ENCODE measurements around the gene MZT1.

The MZT1 gene

GRCh38 chr13:72745260-72745659 is 17.8 kb upstream of the MZT1 start:
- no peak for TF ChIP-seq CTCF (IDR thresholded peaks at IDR 0.05)

GRCh38 chr13:72740015-72740414 is 12.6 kb upstream of the MZT1 start:
- no peak for TF ChIP-seq CTCF (IDR thresholded peaks at IDR 0.05)

GRCh38 chr13:72737033-72737432 is 9.6 kb upstream of the MZT1 start:
- TF ChIP-seq CTCF (IDR thresholded peaks at IDR 0.05) = no peak

GRCh38 chr13:72728290-72728605 is 819 bp upstream of the MZT1 start:
- no peak for TF ChIP-seq CTCF (IDR thresholded peaks at IDR 0.05)

GRCh38 chr13:72726726-72727416 is 558 bp downstream of the MZT1 start:
- TF ChIP-seq CTCF (IDR thresholded peaks at IDR 0.05) = no peak

- TF ChIP-seq CTCF (IDR thresholded peaks at IDR 0.05) = no peak
Observed at GRCh38 chr13:72716776-72717175, 10.7 kb downstream of the MZT1 start.

- no peak for TF ChIP-seq CTCF (IDR thresholded peaks at IDR 0.05)
Observed at GRCh38 chr13:72700509-72700908, 26.9 kb downstream of the MZT1 start.

GRCh38 chr13:72698164-72698563 is 29.3 kb downstream of the MZT1 start:
- no peak for TF ChIP-seq CTCF (IDR thresholded peaks at IDR 0.05)

Measured in LNCAP (cell line).